HEK293 (cell line): ENCODE data around the gene MYH8.

Experiments used
- CTCF ChIA-PET: fragments of 350-600 bp; formaldehyde crosslinking; extraction: SDS; loops from one replicate; lab custom pipeline; 2021; ENCODE audit warnings: antibody characterized with exemption; lab: Yijun Ruan, JAX
- POLR2A ChIA-PET: fragments of 300-600 bp; formaldehyde crosslinking; extraction: SDS; loops from one replicate; lab custom pipeline; 2020; ENCODE audit warnings: antibody characterized with exemption, inconsistent platforms; lab: Yijun Ruan, JAX
- H3K27ac ChIP-seq: fragments of 200-500 bp; sonication (Bioruptor generic); 2 replicates; pipeline ENCODE4 v1.5.1; 2014; ENCODE audit warnings: low read depth, low read length, control low read depth, inconsistent platforms; ENCODE audit errors: extremely low read depth
- H3K36me3 ChIP-seq, 2 experiments: fragments of 200-500 bp in 1 of 2; sonication (Bioruptor generic) in 1 of 2; 1 replicate in 1 of 2; 2 replicates in 1 of 2; pipeline ENCODE4 v1.5.1; 2014 to 2017; ENCODE audit warnings: inconsistent platforms in 2 of 2, low read length in 2 of 2; ENCODE audit not compliant: control insufficient read depth in 2 of 2, insufficient read depth in 1 of 2
- H3K4me1 ChIP-seq: fragments of 200-500 bp; sonication (Bioruptor generic); 2 replicates; pipeline ENCODE4 v1.5.1; 2014; ENCODE audit warnings: mild to moderate bottlenecking, low read length, inconsistent platforms; ENCODE audit not compliant: control insufficient read depth, insufficient read depth
- H3K4me3 ChIP-seq: 2 replicates; pipeline ENCODE4 v1.5.1; 2011; ENCODE audit warnings: low read depth, mild to moderate bottlenecking, control low read depth, low read length, moderate library complexity
- H3K9me3 ChIP-seq: fragments of 200-500 bp; sonication (Bioruptor generic); 2 replicates; pipeline ENCODE4 v1.5.1; 2014; ENCODE audit warnings: low read depth, low read length, inconsistent platforms; ENCODE audit not compliant: control insufficient read depth, insufficient read depth
- GLIS1 ChIP-seq: fragments of 450-650 bp; formaldehyde crosslinking; IDR thresholded peaks from 2 replicates; pipeline ENCODE4 v1.5.1; 2016; ENCODE audit warnings: missing biosample characterization, missing genetic modification characterization
- HOXA7 ChIP-seq: sonication (generic); formaldehyde crosslinking; IDR thresholded peaks from 2 replicates; pipeline ENCODE4 v1.8.1; 2022; ENCODE audit warnings: missing genetic modification reagents, borderline replicate concordance
- ZNF132 ChIP-seq: fragments of 450-650 bp; formaldehyde crosslinking; IDR thresholded peaks from 2 replicates; pipeline ENCODE4 v1.5.1; 2017; ENCODE audit warnings: missing biosample characterization, missing genetic modification characterization, borderline replicate concordance
- ZNF146 ChIP-seq: fragments of 450-650 bp; formaldehyde crosslinking; IDR thresholded peaks from 2 replicates; pipeline ENCODE4 v1.5.1; 2016; ENCODE audit warnings: missing biosample characterization, missing genetic modification characterization
- ZNF184 ChIP-seq: fragments of 450-650 bp; IDR thresholded peaks from 2 replicates; pipeline ENCODE4 v1.5.1; 2018; ENCODE audit warnings: missing biosample characterization, mild to moderate bottlenecking, missing genetic modification characterization
- ZNF239 ChIP-seq: fragments of 450-650 bp; formaldehyde crosslinking; IDR thresholded peaks from 2 replicates; pipeline ENCODE4 v1.5.1; 2016; ENCODE audit warnings: missing biosample characterization, missing genetic modification characterization
- ZNF24 ChIP-seq: fragments of 450-650 bp; formaldehyde crosslinking; IDR thresholded peaks from 2 replicates; pipeline ENCODE4 v1.5.1; 2016; ENCODE audit warnings: missing biosample characterization, missing genetic modification characterization
- ZNF341 ChIP-seq: fragments of 450-650 bp; formaldehyde crosslinking; IDR thresholded peaks from 2 replicates; pipeline ENCODE4; 2016; ENCODE audit warnings: low read depth, missing biosample characterization, missing genetic modification characterization
- ZNF433 ChIP-seq: fragments of 450-650 bp; formaldehyde crosslinking; IDR thresholded peaks from 2 replicates; pipeline ENCODE4 v1.5.1; 2016; ENCODE audit warnings: missing biosample characterization, missing genetic modification characterization, low read depth
- ZNF473 ChIP-seq: fragments of 450-650 bp; formaldehyde crosslinking; IDR thresholded peaks from 2 replicates; pipeline ENCODE4 v1.5.1; 2017; ENCODE audit warnings: missing biosample characterization, missing genetic modification characterization
- ZNF529 ChIP-seq: fragments of 450-650 bp; formaldehyde crosslinking; IDR thresholded peaks from 2 replicates; pipeline ENCODE4 v1.5.1; 2017; ENCODE audit warnings: missing genetic modification characterization, missing biosample characterization; ENCODE audit not compliant: insufficient replicate concordance
- ZNF571 ChIP-seq: fragments of 450-650 bp; formaldehyde crosslinking; IDR thresholded peaks from 2 replicates; pipeline ENCODE4 v1.5.0; 2017; ENCODE audit warnings: missing biosample characterization, missing genetic modification characterization
- ZNF585B ChIP-seq: fragments of 450-650 bp; formaldehyde crosslinking; IDR thresholded peaks from 2 replicates; pipeline ENCODE4 v1.5.1; 2016; ENCODE audit warnings: missing biosample characterization, missing genetic modification characterization
- ZNF623 ChIP-seq: fragments of 450-650 bp; formaldehyde crosslinking; IDR thresholded peaks from 2 replicates; pipeline ENCODE4 v1.5.1; 2016; ENCODE audit warnings: missing biosample characterization, missing genetic modification characterization
- ZNF654 ChIP-seq: fragments of 450-650 bp; formaldehyde crosslinking; IDR thresholded peaks from 2 replicates; pipeline ENCODE4 v1.5.1; 2016; ENCODE audit warnings: low read depth, missing biosample characterization, missing genetic modification characterization
- ZNF837 ChIP-seq: fragments of 450-650 bp; formaldehyde crosslinking; IDR thresholded peaks from 2 replicates; pipeline ENCODE4 v1.5.1; 2016; ENCODE audit warnings: missing biosample characterization, missing genetic modification characterization
- ZSCAN30 ChIP-seq: fragments of 450-650 bp; IDR thresholded peaks from 2 replicates; pipeline ENCODE4 v1.5.1; 2018; ENCODE audit warnings: missing biosample characterization, mild to moderate bottlenecking, missing genetic modification characterization, moderate library complexity
- TF ChIP-seq, protein P1 (sequence below): fragments of 450-650 bp; formaldehyde crosslinking; IDR thresholded peaks from 2 replicates; pipeline ENCODE4 v1.5.1; 2016; ENCODE audit warnings: missing biosample characterization, missing genetic modification characterization
- TF ChIP-seq, protein P2 (sequence below): fragments of 450-650 bp; formaldehyde crosslinking; IDR thresholded peaks from 2 replicates; pipeline ENCODE4 v1.5.1; 2016; ENCODE audit warnings: missing biosample characterization, missing genetic modification characterization
- TF ChIP-seq, protein P3 (sequence below): sonication (generic); formaldehyde crosslinking; IDR thresholded peaks from 2 replicates; pipeline ENCODE4 v1.8.1; 2022; ENCODE audit warnings: mild to moderate bottlenecking, moderate library complexity, missing genetic modification reagents

The MYH8 gene

DNA sequence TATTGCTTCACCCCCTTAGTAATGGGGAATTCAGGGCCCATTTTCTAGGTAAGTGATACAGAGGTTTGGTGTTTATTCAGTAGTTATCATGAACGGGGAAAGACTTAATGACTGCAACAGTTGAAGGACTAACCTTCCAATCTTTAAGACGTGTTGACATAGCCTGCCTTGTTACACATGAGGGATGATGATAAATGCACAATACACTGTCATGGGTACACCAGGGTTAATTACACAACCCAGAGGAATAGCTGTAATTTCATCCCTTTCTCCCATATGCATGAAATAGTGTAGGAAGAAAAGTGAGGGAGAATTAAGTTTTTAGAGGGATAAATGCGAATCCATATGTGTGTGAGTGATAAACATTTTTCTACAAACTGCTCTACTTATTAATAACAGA lies 37.0 kb upstream of the MYH8 start:
- ChIA-PET POLR2A (no interaction called here), CTCF (no interaction called here)
- H3K4me1 ChIP-seq, result no peaks in the 10 kb centered on the region; the same call in 1 of the 2 replicates
- TF ChIP-seq, protein P1, sequence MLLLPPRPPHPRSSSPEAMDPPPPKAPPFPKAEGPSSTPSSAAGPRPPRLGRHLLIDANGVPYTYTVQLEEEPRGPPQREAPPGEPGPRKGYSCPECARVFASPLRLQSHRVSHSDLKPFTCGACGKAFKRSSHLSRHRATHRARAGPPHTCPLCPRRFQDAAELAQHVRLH (tag by site-specific recombination), result no peak
- TF ChIP-seq ZNF146 (tag by site-specific recombination) (no peak), ZNF132 (tag by site-specific recombination) (no peak), ZNF585B (tag by site-specific recombination) (no peak), GLIS1 (tag by site-specific recombination) (no peak), ZNF837 (no peak), ZNF24 (tag by site-specific recombination) (no peak), ZNF654 (tag by site-specific recombination) (no peak), ZNF239 (no peak), ZSCAN30 (tag by site-specific recombination) (no peak), ZNF184 (tag by site-specific recombination) (no peak), ZNF623 (tag by site-specific recombination) (no peak)
- TF ChIP-seq, protein P2, sequence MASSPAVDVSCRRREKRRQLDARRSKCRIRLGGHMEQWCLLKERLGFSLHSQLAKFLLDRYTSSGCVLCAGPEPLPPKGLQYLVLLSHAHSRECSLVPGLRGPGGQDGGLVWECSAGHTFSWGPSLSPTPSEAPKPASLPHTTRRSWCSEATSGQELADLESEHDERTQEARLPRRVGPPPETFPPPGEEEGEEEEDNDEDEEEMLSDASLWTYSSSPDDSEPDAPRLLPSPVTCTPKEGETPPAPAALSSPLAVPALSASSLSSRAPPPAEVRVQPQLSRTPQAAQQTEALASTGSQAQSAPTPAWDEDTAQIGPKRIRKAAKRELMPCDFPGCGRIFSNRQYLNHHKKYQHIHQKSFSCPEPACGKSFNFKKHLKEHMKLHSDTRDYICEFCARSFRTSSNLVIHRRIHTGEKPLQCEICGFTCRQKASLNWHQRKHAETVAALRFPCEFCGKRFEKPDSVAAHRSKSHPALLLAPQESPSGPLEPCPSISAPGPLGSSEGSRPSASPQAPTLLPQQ (tag by site-specific recombination), result no peak
- no peak overlapping the region for H3K4me3 ChIP-seq
- no peaks in the 10 kb centered on the region for H3K9me3 ChIP-seq
- H3K36me3 ChIP-seq, result no peaks in the 10 kb centered on the region
- H3K27ac ChIP-seq, result no peak overlapping the region

DNA sequence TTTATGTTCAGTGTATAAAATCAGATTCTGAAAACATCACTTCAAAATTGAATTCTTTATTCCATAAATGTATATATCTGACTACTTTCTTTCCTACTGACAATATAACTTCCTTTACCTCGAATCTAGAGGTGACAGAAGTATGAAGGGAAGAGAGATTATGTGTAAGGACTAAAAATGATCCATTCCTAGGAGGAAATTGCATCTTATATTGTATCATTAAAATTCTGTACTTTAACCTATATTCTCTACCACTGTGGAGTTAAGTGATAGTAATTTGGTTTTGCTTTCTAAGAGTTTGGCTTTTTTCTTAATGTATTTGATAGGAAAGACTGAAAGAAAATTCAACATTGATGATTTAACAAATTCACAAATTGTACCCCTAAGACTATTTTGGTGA lies 36.2 kb upstream of the MYH8 start:
- Histone ChIP-seq H3K27ac (no peak overlapping the region), H3K4me3 (no peak overlapping the region), H3K9me3 (no peaks in the 10 kb centered on the region), H3K36me3 (no peaks in the 10 kb centered on the region), H3K4me1 (no peaks in the 10 kb centered on the region; the same call in 1 of the 2 replicates)
- no peak for TF ChIP-seq ZNF433
- TF ChIP-seq, protein P3, sequence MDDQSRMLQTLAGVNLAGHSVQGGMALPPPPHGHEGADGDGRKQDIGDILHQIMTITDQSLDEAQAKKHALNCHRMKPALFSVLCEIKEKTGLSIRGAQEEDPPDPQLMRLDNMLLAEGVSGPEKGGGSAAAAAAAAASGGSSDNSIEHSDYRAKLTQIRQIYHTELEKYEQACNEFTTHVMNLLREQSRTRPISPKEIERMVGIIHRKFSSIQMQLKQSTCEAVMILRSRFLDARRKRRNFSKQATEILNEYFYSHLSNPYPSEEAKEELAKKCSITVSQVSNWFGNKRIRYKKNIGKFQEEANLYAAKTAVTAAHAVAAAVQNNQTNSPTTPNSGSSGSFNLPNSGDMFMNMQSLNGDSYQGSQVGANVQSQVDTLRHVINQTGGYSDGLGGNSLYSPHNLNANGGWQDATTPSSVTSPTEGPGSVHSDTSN (CRISPR knock-in tag), result no peak
- TF ChIP-seq ZNF473 (tag by site-specific recombination), result no peak
- TF ChIP-seq HOXA7 (CRISPR knock-in tag), result no peak
- TF ChIP-seq ZNF571, result no peak
- TF ChIP-seq ZNF341 (tag by site-specific recombination), result no peak
- ChIA-PET CTCF (no interaction called here), POLR2A (no interaction called here)

DNA sequence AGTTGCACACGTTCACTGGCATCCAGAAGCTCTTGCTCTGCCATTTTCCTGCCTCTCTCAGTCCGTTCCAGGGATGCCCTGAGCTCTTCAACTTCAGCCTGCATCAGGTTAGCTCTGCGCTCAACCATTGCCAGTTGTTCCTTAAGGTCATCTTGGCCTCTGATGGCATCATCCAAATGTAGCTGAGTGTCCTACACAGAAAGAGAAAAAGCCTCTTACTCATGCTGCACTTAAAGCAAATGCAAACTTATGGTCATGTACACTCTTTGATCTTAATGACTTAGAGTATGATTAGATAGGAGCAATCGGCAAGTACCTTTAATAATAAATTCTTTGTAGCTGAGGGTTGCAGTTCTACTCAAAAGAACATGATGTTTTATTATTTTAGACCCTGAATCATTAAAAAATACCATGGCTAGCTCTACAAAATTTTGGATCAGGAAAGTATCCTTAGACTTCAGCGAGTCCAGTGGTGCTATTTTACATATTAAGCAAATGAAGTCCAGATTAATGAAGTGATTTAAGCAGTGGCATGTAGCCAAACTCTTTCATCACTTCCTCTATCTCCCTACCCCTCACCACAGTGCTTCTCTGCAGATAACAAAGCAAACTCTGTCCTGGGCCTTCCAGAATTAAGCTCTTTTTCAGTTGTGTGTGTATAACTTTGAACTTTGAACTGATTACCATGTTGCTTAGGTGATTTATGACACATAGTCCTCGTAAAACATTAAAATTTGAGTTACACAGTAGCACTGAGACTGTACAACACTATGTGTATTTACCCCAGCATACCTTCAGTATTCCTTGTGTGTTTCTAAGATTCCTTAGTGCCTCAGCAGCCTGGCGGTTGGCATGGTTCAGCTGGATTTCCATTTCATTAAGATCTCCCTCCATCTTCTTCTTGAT lies 25.5 kb upstream of the MYH8 start:
- no peaks in the 10 kb centered on the region for H3K9me3 ChIP-seq
- H3K4me3 ChIP-seq, result no peak overlapping the region
- POLR2A ChIA-PET, result no interaction called here
- no peak for TF ChIP-seq ZNF529 (tag by site-specific recombination)
- CTCF ChIA-PET, result interaction anchor here (0.6 to 1.5 kb wide), 6 partner anchors 8 to 1126 kb away, joined by 3 to 6 read pairs (median 4); no protein-coding TSS in a partner anchor
- H3K36me3 ChIP-seq, result no peaks in the 10 kb centered on the region
- H3K4me1 ChIP-seq, result 0 out of 2 replicates have a peak, but pooled peaks cover 3% of the 10 kb centered on the region
- H3K27ac ChIP-seq, result no peak overlapping the region
